EH (cell line): Measurements from ENCODE around the gene MAFB.

ENCODE experiments used
- DNase-seq: peaks from one replicate; pipeline ENCODE4 v3.0.0-alpha.2; 2015; ENCODE audit warnings: low read depth

MAFB gene

DNA sequence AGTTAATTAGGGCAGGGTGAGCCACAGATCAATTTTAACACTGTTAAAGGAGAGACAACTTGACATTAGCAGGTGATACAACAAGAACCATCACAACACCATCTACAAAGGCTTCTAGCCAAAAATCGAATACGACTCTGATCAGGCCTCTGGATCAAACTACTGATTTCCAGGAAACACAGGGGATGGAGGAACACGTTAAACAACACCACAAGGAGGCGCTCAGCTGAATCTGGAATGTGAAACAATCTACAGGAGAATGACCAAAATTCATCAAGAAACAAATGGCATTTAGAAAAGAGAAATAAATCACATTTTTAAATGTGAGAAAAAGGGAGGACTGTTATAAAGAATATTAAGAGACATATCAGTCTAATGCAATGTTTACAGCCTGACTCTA is 13.5 kb upstream of the MAFB start:
- DNase-seq = peak; percentile 9

DNA sequence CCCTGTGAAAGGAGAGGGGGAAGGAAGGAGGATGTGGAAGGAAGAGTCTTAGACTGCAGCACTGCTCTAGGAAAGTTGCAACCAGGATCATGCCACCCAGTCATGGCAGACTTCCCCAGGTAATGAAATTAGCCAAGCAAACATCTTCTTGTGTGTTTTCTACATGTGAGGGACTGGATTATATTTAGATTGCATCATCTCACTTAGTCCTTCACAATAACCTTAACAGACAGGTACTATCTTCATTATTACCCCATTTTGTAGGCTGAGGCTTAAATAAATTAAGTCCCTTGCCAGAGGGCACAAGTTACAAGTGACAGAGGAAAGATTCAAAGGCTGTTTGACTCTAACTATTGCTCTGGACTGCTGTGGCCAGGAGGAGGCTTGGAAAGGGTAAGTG is 9.7 kb upstream of the MAFB start:
- DNase-seq = no peak

DNA sequence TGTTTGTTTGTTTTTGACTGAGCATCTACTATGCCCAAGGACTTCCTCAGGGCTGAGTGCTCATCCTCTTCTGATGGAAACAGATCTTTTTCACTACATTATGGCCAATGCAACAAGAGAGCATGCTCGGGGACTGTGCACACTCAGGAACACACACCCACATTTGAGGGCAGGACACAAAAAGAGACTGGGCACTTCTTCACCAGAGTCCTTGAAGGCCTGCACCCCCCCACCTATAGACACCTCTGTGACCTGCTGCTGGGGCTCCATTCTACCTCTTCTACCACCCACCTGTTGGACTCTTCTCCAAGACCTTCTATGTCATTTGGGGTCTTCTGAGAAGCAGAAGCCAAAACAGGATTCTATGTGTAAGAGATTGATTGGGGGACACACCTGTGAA is 9.2 kb upstream of the MAFB start:
- DNase-seq = no peak

DNA sequence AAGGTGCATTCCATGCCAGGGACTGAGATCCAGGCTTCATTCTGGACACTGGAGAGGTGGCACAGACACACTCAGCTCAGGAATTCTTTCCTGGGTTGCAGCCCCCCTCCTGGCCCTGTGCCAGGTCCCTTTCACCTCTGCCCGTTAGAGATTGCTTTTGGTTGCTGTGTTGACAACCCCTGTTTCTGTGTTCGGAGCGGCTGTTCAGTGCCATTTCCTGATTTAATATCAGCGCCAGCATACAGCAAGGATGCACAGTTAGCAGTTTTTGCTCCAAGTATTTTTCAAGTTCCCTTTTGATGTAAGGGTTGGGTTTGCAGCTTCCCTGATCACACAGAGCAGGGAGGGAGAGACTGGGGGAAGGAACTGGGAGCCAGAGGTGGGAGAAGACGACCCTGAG is 8.5 kb upstream of the MAFB start:
- no peak for DNase-seq

DNA sequence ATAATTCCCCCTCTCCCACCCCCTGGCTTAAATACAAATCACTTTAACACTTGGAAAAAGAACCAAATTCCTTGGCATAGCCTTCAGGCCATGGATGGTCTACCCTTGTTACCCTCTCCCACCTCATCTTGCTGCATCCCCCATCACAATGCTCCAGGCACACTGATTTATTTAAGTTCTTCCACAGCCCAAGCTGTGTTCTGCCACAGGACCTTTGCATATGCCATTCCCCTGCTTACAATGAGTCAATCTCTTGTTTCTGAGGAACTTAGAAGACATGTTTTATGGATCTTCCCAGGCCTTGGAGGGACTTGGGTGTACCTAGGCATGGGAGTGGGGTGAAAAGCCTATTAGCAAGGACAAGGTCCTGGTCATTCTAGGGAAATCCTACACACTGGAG is 6.2 kb upstream of the MAFB start:
- no peak for DNase-seq

DNA sequence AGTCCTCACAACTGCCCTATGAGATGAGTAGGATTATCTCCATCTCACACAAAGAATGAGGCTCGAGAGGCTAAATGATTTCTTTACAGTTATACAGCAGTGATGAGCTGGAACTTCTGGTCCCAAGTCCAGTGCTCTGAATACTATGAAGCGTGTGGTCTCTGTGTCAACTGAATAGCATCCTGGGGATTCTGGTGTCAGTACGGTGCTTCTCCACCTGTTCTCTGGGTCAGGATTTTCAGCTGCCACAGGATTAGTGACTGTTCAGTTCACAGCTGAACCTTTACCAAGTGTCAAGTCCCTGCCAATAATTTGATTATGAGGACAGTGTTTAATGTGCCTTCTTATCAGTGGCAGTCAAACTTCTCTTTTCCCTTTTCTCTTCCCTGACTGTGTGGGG is 5.2 kb upstream of the MAFB start:
- DNase-seq = no peak

DNA sequence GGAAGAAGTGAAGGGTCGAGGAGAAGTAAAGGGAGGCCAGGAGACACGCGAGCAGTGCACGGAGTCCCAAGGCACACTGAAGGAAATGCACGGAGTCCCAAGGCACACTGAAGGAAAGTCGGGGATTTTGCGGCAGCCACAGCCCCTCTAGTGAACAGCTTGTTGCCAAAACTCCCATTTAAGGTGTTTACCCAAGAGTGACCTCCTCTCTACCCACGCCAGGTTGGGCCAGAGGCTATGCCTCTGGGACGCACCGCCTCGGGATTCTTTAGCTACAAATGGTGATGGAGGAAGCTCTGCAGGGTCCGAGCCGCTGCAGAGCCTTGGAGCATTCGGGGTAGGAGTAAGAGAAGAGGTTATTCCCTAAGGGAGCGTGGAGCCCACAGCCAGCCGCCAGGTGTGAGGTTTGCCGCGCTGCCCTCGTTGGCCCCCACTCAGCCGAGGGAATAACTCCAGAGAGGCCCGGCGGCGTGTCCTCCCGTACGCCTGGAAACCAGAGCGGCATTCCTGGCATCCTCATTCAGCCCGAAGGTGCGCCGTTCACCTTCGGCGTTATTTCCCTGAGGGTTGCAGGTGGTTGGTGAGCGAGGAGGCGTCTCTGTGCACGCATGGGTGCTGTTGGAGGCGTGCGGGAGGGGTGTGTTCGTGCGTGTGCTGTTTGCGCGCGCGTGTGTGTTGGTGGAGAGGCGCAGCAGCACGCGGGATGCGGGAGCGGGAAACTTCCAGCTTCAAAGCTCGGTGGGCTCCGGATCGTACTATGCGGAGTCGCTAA is 3.4 kb upstream of the MAFB start:
- no peak for DNase-seq

DNA sequence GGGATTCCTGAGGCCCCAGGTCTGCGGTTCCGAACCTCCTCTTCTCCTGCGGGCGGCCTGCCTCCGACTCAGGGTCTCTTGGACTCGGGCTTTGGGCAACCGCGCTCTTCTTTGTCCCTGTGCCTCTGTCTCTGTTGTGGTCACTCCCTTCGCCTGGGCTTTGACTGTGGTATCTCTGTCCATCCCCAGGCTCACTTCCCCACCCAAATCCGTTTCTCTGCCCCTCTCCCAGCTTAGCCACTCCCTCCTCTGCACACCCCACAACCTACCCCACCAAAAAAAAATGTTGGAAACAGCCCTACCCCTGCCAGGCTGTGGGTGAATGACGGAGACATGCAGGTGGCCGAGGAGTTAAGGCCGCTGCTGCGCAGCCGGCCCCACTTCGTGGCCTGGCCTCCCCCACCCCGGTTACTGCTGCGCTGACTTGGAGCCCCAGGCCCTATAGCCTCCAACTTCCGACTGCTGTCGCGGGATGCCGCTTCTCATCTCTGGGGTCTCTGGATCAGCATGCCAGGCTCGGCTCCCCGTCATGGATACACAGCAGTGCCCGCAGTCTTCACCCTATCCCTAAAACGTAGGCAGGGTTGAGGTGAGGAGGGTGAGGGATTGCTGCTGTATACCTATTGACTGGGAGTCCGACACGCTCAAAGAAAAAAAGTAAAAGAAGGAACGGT is 2.7 kb upstream of the MAFB start:
- DNase-seq = no peak

DNA sequence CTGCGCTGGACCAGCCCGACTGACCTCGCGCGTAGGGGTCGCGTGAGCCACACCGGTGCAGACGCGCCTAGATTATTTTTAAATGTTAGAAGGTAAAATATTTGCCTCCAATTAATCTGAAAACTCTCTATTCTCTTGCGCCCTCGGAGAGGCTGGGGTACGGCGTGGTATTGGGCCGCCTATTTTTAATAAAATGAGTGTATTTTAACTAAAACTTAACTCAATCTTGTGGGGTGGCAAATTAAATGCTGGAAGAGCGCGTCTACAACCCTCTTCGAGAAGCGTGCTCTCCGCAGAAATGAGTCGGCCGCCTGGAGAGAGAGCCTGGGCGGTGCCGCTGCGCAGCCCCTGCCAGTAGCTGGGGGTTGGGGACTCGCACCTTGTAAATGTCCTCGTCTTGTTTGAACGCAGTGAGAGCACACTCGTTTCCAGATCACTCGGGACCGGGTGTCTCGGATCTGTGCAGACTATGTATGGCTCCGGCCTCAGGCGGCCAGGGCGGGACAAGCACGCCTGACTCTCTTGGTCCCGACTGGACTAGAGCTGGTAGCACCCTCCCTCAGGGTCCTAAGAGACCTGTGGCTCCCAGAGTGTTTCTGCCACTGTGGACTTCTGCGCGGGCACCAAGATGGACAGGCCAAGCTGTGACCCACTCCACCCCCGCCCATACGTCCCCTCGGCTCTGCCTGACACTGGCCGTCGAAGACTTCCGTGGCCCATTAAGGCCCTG is 2.0 kb upstream of the MAFB start:
- no peak for DNase-seq

DNA sequence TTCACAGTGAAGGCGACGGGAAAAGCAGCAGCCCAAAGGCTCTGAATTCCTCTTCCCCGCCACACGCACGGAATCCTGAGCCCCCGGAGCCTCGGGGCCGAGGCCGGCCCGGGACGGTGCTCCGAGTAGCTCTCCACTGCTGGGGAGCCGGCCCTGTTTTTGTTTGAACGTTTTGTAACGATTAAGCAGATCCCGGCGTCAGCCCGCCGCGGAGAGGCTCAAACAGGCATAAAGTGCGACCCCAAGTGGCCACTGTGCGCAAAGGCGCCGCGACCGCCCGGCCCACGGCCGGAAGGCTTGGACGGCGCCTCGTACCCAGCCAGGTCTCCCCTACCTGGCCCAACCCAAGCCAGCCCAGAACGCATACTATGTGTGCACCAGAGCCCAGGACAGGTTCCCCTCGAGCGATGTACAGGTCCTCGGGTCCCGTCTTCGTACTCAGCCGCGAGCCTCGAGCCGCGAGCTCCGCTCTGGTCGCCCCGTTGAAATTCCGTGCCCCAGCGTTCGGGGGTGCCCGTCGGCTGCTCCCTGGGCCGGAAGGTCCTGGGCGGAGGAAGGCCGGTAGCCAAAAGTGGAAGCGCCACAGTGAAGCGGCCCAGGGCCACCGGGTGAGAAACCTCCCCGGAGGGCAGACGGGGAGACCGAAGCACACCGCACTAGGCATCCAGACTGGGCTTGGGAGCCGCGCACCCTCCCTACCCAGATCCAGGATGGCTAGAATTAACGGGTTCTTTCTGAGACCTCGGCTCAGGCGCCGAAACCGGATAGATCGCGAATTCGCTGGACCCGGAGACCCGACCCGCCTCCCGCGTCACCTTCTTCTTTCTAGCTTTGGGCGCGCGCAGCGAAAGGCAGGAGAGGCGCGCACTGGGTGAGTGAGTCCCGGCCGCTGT is 1.2 kb upstream of the MAFB start:
- DNase-seq = peak; percentile 81

DNA sequence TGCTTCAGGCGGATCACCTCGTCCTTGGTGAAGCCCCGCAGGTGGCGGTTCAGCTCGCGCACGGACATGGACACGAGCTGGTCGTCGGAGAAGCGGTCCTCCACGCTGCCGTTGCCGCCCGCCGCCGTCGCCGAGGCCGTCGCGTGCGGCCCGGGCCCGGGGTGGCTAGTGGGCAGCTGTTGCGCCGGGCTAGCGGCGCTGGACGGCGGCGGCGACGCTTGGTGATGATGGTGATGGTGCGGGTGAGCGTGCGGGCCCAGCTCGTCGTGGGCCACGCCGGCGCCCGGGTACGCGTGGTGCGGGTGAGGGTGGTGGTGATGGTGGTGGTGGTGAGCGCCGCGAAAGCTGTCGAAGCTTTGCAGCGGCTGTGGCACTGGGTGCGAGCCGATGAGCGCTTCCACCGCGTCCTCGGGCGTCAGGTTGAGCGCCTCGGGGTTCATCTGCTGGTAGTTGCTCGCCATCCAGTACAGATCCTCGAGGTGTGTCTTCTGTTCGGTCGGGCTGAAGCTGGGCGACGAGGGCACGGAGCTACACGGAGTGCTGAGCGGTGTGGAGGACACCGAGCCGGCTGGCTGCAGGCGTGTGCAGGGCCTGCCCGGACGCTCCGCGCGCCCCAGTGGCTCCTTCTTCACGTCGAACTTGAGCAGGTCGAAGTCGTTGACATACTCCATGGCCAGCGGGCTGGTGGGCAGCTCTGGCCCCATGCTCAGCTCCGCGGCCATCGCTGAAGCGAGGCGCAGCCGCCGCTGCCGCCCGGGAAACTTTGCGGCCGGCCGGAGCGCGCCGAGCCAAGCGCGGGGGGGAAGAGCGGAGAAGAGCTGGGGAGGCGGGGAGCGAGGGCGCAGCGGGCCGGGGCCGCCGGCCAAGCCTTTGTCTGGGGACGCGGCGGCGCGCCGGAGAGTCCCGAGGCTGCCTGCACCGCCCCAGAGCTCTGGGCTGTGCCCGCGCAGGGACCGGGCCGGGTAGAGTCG is 622 bp downstream of the MAFB start:
- no peak for DNase-seq

DNA sequence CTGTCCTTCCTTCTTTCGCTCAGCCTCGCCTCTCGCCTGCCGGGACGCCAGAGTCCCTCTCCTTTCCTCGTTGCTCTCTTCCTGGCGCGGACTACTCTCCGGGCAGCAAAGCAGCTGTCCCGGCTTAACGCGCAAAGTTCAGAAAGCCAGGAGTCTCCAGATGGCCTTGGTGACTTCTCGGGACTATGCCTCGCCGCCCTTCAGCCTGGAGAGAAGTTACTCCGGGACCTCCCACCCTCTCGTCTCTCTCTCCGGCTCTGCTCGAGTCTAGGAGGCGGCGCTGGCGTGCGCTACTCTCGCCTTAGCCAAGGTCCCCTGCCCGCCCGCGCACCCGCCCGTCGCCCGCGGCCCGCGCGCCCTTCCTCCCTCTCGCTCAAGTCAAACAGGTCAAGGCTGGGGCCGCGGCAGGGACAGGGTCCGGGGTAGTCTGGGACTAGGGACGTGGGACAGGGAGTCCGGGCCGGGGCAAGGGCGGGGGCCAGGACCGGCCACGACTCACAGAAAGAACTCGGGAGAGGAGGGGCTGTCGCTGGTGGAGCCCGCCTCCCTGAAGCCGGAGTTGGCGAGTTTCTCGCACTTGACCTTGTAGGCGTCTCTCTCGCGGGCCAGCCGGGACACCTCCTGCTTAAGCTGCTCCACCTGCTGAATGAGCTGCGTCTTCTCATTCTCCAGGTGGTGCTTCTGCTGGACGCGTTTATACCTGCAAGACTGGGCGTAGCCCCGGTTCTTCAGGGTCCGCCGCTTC is 1.5 kb downstream of the MAFB start:
- DNase-seq = peak; percentile 6

DNA sequence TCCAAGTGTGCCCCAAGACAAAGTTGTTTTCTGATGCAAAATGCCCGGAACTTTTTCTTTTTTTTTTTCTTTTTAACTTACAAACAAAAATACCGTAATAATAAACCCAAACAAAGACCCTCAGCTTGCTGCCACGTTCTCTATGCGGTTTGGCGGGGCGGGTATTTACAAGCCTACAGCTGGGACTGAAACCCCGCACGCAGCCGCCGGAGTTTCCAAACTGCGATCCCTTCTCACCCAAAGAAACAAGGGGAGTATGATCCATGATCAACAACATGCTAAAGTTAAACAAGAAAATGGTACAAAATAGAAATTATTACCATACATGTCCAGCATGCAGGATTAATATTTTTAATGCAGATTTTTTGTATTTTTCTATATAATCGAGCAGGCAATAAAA is 2.1 kb downstream of the MAFB start:
- DNase-seq = no peak

DNA sequence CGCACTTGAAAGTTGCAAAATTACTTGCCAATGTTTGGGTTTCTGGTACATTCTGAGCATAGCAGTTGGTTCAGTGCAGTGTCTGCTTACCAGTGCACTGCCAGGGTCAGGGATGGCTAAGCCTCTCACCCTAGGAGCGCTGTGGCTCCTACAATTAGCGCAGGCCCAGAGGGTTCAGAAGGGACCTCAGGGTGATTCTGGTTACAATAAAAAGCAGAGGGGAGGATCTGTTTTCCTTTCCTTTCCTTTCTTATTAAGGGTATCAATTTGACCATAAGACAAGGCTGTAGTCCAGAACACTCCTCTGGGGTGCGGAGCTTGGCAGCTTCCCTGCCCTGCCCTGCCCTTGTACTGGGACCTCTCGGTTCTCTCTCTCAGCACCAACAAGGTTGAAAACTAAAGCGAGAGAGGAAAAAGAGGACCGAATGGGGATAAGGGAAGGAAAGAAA is 2.6 kb downstream of the MAFB start:
- no peak for DNase-seq

DNA sequence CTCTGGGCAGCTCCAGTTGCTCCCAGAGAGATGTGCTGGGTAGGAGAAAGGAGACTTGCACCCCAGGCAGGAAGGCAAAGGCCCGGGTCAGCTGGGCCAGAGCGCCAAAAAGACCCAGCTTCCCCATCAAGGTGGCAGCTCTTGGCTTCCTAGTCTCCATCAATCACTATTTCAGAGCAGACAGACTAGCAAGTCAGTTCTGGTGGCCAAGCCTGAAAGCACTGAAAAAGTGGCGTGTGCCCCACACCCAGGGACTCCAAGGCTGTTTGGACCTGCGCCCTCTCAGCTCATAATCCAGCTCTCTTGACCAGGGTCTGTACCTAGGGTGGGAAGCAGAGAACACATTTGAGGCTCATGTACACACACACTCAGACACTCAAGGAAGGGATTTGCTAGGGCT is 3.7 kb downstream of the MAFB start:
- no peak for DNase-seq

DNA sequence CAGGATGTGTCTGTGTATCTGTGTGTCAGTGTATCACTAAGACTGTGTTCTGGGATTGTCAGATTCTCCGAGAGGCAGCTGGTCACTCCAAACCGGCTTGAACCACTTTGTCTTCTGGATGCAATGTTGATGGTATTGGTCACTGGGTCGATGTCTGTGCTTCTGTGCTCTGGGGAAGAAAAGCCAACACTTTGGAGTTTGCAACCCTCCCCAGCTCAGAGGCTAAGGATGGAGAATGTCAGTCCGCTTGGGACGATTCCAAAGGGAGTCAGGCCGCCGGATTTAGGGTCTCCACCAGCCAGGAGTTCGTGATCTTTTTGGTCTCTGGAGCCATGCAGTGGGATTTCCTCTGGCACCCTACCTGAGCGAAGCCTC is 5.2 kb downstream of the MAFB start:
- no peak for DNase-seq

DNA sequence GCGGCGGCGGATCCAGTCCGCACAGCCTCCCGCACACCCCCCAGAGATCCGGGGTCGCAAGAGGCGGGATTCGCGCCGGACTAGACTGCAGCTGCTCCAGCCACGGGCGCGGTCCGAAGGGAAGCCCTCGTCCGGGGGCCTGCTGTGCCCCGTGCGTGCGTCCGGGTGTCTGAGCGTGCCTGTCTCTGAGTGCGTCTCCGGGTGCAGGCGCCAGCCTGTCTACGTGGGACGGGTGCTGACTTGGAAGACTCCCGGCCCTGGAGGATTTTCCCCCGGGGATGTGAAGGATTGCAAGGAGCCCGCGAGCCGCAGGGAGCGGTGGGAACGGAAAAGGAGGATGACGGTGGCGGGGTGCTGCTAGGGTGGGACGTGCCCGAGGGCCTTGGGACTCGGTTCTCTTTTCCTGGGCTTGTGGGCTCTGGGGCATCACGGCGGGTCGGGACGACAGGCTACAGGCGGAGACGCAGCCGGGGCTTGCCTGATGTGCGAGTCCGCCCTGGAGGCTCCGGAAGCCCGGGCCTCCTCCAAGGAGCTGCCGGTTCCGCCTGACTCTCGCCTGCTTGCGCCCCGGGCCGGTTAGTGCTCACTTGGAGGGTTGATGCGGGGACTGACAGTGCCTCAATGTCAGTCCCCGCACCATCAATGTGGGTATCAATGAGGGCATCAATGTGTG is 5.7 kb downstream of the MAFB start:
- DNase-seq = peak; percentile 4

DNA sequence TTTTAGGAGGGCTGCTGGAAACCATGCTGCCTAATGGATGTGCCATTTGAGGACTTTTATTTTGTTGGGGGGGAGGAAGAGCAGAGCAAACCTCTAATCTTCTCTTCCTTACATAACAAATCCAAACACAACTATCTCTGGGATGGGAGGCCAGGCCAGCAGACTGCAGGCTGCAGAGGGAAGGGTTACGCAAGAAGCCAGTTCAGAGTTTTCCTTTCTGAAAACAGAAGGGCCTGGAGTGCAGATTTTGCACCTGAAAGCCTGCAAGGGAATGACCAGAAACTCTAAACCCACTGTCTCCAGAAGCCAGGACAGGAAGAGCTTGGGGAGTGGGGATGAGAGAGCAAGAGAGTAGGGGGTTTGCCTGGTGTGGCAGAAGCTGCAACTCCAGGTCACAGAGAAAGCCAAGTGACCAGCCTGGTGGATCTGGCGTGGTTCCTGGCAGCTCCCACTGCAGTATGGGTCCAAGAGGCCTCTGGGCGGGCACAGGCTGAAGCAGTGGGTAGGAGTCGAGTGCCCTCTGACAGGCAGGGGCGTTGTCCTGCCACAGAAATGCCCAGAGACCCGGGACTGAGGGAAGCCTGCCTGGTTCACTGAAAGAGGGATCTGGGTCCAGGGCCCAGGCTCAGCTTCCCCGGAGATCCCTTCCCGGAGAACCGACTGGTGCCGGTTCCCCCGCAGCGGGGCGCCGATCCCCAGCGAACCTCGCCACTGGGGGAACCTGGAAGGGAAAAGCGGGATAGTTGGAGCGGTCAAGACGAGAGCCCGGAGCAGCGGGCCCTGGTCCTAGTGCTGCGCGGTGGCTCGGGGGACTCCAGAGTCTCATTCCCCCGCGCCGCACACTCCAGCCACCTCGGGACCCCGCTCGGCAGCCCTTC is 6.7 kb downstream of the MAFB start:
- no peak for DNase-seq

DNA sequence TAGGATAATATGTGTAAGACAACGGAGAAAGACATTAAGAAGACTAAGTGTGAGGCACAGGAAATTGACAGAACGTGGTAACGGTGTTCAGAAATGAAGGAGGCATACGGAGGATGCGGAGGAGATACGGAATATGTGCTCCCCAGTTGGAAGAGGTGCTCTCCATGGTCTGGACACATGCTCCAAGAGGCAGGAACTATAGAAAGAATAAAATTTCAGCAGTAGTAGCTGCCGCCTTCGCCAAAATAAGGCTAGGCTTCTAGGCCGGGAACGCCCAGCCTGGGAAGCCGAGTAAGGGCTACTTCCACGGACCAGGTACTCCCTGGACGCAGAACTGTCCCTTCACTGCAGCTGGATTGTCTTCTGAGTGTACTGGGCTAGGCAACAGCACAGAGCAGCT is 7.4 kb downstream of the MAFB start:
- no peak for DNase-seq
